Liver (tissue), 9 donors: ENCODE measurements around the gene DUSP16. TPM values are rescaled to one million over a fixed set of nuclear protein-coding genes. Genes with fewer than 3 reads are reported as not detected.

Experiments
- DNase-seq: peaks from one replicate; pipeline ENCODE4 v3.0.0-alpha.2; 2017; ENCODE audit warnings: low spot score
- H3K27ac ChIP-seq, 2 donors: one replicate each; pipeline ENCODE4 v1.7.0; 2013; ENCODE audit warnings: inconsistent platforms in 2 of 2, low read length in 2 of 2, control low read depth in 1 of 2, low read depth in 1 of 2, mild to moderate bottlenecking in 1 of 2
- H3K27me3 ChIP-seq, 4 donors: one replicate each; pipeline versions ENCODE4 v1.6.1 to v1.7.0; 2013; ENCODE audit warnings: low read length in 3 of 4, inconsistent platforms in 1 of 4, mild to moderate bottlenecking in 1 of 4, moderate library complexity in 1 of 4; ENCODE audit not compliant: control insufficient read depth in 4 of 4, insufficient read depth in 4 of 4
- H3K36me3 ChIP-seq, 4 donors: one replicate each; pipeline versions ENCODE4 v1.6.1 to v1.7.0; 2013; ENCODE audit warnings: low read length in 3 of 4, mild to moderate bottlenecking in 3 of 4, low read depth in 1 of 4, moderate library complexity in 1 of 4; ENCODE audit not compliant: control insufficient read depth in 4 of 4, insufficient read depth in 3 of 4
- H3K4me1 ChIP-seq, 4 donors: one replicate each; pipeline versions ENCODE4 v1.6.1 to v1.7.0; 2013; ENCODE audit warnings: low read length in 3 of 4, mild to moderate bottlenecking in 3 of 4, moderate library complexity in 1 of 4; ENCODE audit not compliant: control insufficient read depth in 4 of 4, insufficient read depth in 4 of 4
- H3K4me3 ChIP-seq, 3 donors: one replicate each; pipeline versions ENCODE4 v1.6.1 to v1.7.0; 2013; ENCODE audit warnings: low read length in 3 of 3, control low read depth in 1 of 3, low read depth in 1 of 3, mild to moderate bottlenecking in 1 of 3
- H3K9ac ChIP-seq, 2 donors: one replicate each; pipeline ENCODE4 v1.7.0; 2013; ENCODE audit warnings: low read length in 2 of 2, mild to moderate bottlenecking in 2 of 2, moderate library complexity in 2 of 2, control low read depth in 1 of 2, low read depth in 1 of 2
- H3K9me3 ChIP-seq, 4 donors: one replicate each; pipeline versions ENCODE4 v1.6.1 to v1.7.0; 2013; ENCODE audit warnings: low read length in 3 of 4; ENCODE audit not compliant: control insufficient read depth in 4 of 4
- CTCF ChIP-seq: fragments of 150-350 bp; IDR thresholded peaks from 2 replicates; pipeline ENCODE4 v1.5.1; 2017; ENCODE audit warnings: improper control_type of control experiment, low read depth, low read length; ENCODE audit not compliant: missing input control
- EGR1 ChIP-seq, 2 donors: IDR thresholded peaks; 2 replicates each; pipeline ENCODE4 v1.6.1; 2016 to 2018; ENCODE audit warnings: antibody characterized with exemption in 2 of 2, low read depth in 2 of 2
- FOXA1 ChIP-seq: IDR thresholded peaks from 2 replicates; pipeline ENCODE4 v1.6.1; 2016; ENCODE audit warnings: antibody characterized with exemption
- FOXA2 ChIP-seq: IDR thresholded peaks from 2 replicates; pipeline ENCODE4 v1.6.1; 2016; ENCODE audit warnings: antibody characterized with exemption
- GABPA ChIP-seq, 2 donors: IDR thresholded peaks in 1 of 2; conservative IDR thresholded peaks in 1 of 2; 2 replicates each; pipeline ENCODE4 v1.6.1; 2016; ENCODE audit warnings: antibody characterized with exemption in 2 of 2, mild to moderate bottlenecking in 1 of 2, moderate library complexity in 1 of 2
- HNF4A ChIP-seq, 2 donors: conservative IDR thresholded peaks; 2 replicates each; pipeline ENCODE4 v1.6.1; 2016; ENCODE audit warnings: antibody characterized with exemption in 2 of 2, mild to moderate bottlenecking in 2 of 2
- HNF4G ChIP-seq: IDR thresholded peaks from 2 replicates; pipeline ENCODE4 v1.6.1; 2016; ENCODE audit warnings: antibody characterized with exemption
- JUND ChIP-seq, 2 donors: IDR thresholded peaks; 2 replicates each; pipeline ENCODE4 v1.6.1; 2016; ENCODE audit warnings: antibody characterized with exemption in 2 of 2
- MAX ChIP-seq: IDR thresholded peaks from 2 replicates; pipeline ENCODE4 v1.6.1; 2016; ENCODE audit warnings: antibody characterized with exemption
- NR2F2 ChIP-seq: IDR thresholded peaks from 2 replicates; pipeline ENCODE4 v1.6.1; 2016; ENCODE audit warnings: antibody characterized with exemption
- RAD21 ChIP-seq, 2 donors: IDR thresholded peaks; 2 replicates each; pipeline ENCODE4 v1.6.1; 2016; ENCODE audit warnings: antibody characterized with exemption in 2 of 2, mild to moderate bottlenecking in 2 of 2
- REST ChIP-seq: IDR thresholded peaks from 2 replicates; pipeline ENCODE4 v1.6.1; 2016; ENCODE audit warnings: antibody characterized with exemption, mild to moderate bottlenecking
- RXRA ChIP-seq, 2 donors: IDR thresholded peaks; 2 replicates each; pipeline ENCODE4 v1.6.1; 2017 to 2018; ENCODE audit warnings: antibody characterized with exemption in 2 of 2, mild to moderate bottlenecking in 1 of 2
- SP1 ChIP-seq: IDR thresholded peaks from 2 replicates; pipeline ENCODE4 v1.6.1; 2018; ENCODE audit warnings: antibody characterized with exemption, mild to moderate bottlenecking
- TAF1 ChIP-seq: conservative IDR thresholded peaks from 2 replicates; pipeline ENCODE4 v1.6.1; 2016; ENCODE audit warnings: antibody characterized with exemption, mild to moderate bottlenecking
- YY1 ChIP-seq: IDR thresholded peaks from 2 replicates; pipeline ENCODE4 v1.6.1; 2016; ENCODE audit warnings: antibody characterized with exemption, mild to moderate bottlenecking
- ZBTB33 ChIP-seq: IDR thresholded peaks from 2 replicates; pipeline ENCODE4 v1.6.1; 2016; ENCODE audit warnings: antibody characterized with exemption
- WGBS: extraction: QIAGEN DNeasy Blood & Tissue Kit; methylation state at CpG from one replicate; pipeline ENCODE4 v1.1.7; 2013; 5-methylcytosine and 5-hydroxymethylcytosine counted together
- polyA plus RNA-seq, 2 donors: library from polyadenylated mRNA; stranded (reverse) in 1 of 2; unstranded in 1 of 2; fragments of 200-250 nt in 1 of 2; fragments of >200 nt in 1 of 2; fragmentation: Nextera tagmentation in 1 of 2; extraction: Ambion mirVana in 1 of 2; gene quantifications; one replicate each; pipeline versions ENCODE4 v1.2.1 to v1.2.3, GENCODE V29; 2013 to 2015
- total RNA-seq, 2 donors: library from RNA; depleted of rRNA; stranded (reverse); fragments of >200 nt; gene quantifications; one replicate each; pipeline ENCODE4 v1.2.3, GENCODE V29; 2014
- donor health status: healthy.
- donor health status: healthy.
- donor health status: healthy.
- donor health status: healthy.
- donor health status: healthy.

DUSP16 gene
- total and polyA plus RNA-seq, 4 donors = 7.8 to 56.4 (median 19.1) TPM

GRCh38 chr12:12447837-12448236, 114.8 kb downstream of the DUSP16 start:
- TF ChIP-seq CTCF (no peak), YY1 (no peak), FOXA1 (no peak)
- H3K27ac ChIP-seq = no peak overlapping the region
- H3K4me1 ChIP-seq = peaks cover 6 to 35% (median 18%) of the 10 kb centered on the region in 4 donors
- H3K36me3 ChIP-seq = no peaks in the 10 kb centered on the region
- DNase-seq = no peak
- 98% methylated on average over 10 of the region's 10 CpGs for WGBS
- no peak overlapping the region for H3K4me3 ChIP-seq
- H3K27me3 ChIP-seq = no peaks in the 10 kb centered on the region
- H3K9me3 ChIP-seq = no peaks in the 10 kb centered on the region
- no peak overlapping the region for H3K9ac ChIP-seq

- H3K4me1 ChIP-seq = peaks cover 6 to 35% (median 18%) of the 10 kb centered on the region in 4 donors
- no peak overlapping the region for H3K9ac ChIP-seq
- H3K36me3 ChIP-seq = no peaks in the 10 kb centered on the region
- 79% methylated on average over 8 of the region's 8 CpGs for WGBS
- TF ChIP-seq EGR1 (IDR thresholded peaks at IDR 0.05; ENCODE audit: low read depth in 2 of 2) (no peak), HNF4G (no peak), RXRA (IDR thresholded peaks at IDR 0.05) (no peak), HNF4A (conservative IDR thresholded peaks at IDR 0.05) (no peak), YY1 (no peak), REST (no peak), JUND (IDR thresholded peaks at IDR 0.05) (no peak), FOXA2 (no peak), NR2F2 (no peak), RAD21 (IDR thresholded peaks at IDR 0.05) (no peak), FOXA1 (no peak), GABPA (IDR thresholded peaks at IDR 0.05 in 1 of 2, conservative IDR thresholded peaks at IDR 0.05 in 1 of 2) (no peak), MAX (no peak), ZBTB33 (no peak), SP1 (no peak), TAF1 (no peak), CTCF (no peak)
- no peak overlapping the region for H3K4me3 ChIP-seq
- no peak overlapping the region for H3K27ac ChIP-seq
- no peaks in the 10 kb centered on the region for H3K9me3 ChIP-seq
- no peak for DNase-seq
- no peaks in the 10 kb centered on the region for H3K27me3 ChIP-seq
Measured at GRCh38 chr12:12447236-12447635, 115.4 kb downstream of the DUSP16 start.
